K562 (cell line): ENCODE measurements around the gene PIERCE2. TPM values are rescaled to one million over a fixed set of nuclear protein-coding genes. Genes with fewer than 3 reads are reported as not detected.

ENCODE experiments used
- CBFB ChIP-seq: sonication (generic); formaldehyde crosslinking; IDR thresholded peaks from 2 replicates; pipeline ENCODE4 v1.4.0; 2020; ENCODE audit warnings: mild to moderate bottlenecking, missing genetic modification reagents
- HMG20A ChIP-seq: fragments of 450-650 bp; formaldehyde crosslinking; conservative IDR thresholded peaks from 2 replicates; pipeline ENCODE4 v1.4.0; 2020; ENCODE audit warnings: mild to moderate bottlenecking, mixed read lengths
- KLF13 ChIP-seq: fragments of 450-650 bp; IDR thresholded peaks from 2 replicates; pipeline ENCODE4 v1.6.1; 2016; ENCODE audit warnings: missing genetic modification characterization, low read depth, mild to moderate bottlenecking, missing compliant biosample characterization, moderate library complexity, borderline replicate concordance
- LCOR ChIP-seq: sonication (generic); formaldehyde crosslinking; IDR thresholded peaks from 2 replicates; pipeline ENCODE4 v1.8.0; 2022; ENCODE audit warnings: mild to moderate bottlenecking, missing genetic modification reagents
- MYBL2 ChIP-seq, 2 experiments: fragments of 450-650 bp in 1 of 2; sonication (generic) in 1 of 2; formaldehyde crosslinking in 1 of 2; IDR thresholded peaks; 2 replicates each; pipeline versions ENCODE4 v1.6.1 to v1.8.1; 2017 to 2022; ENCODE audit warnings: borderline replicate concordance in 1 of 2, inconsistent platforms in 1 of 2, low read depth in 1 of 2, mild to moderate bottlenecking in 1 of 2, missing genetic modification reagents in 1 of 2, moderate library complexity in 1 of 2
- RBM34 ChIP-seq: fragments of 200-400 bp; formaldehyde crosslinking; IDR thresholded peaks from 2 replicates; pipeline ENCODE4 v1.6.1; 2018; ENCODE audit warnings: low read length, borderline replicate concordance; ENCODE audit not compliant: insufficient read depth
- REST ChIP-seq, 2 experiments: fragments of 450-650 bp; formaldehyde crosslinking in 1 of 2; IDR thresholded peaks; 2 replicates each; pipeline versions ENCODE4 v1.4.0 to v1.6.1; 2014 to 2020; ENCODE audit warnings: mild to moderate bottlenecking in 2 of 2, borderline replicate concordance in 1 of 2, low read depth in 1 of 2
- SMARCB1 ChIP-seq: IDR thresholded peaks from 2 replicates; pipeline ENCODE4 v1.6.1; 2011; ENCODE audit warnings: improper control_type of control experiment, low read depth; ENCODE audit not compliant: insufficient read length
- SRF ChIP-seq, 2 experiments: fragments of 250-450, 450-650 bp in 1 of 2; sonication (Bioruptor Pico) in 1 of 2; sonication (generic) in 1 of 2; formaldehyde crosslinking; IDR thresholded peaks; 2 replicates each; pipeline versions ENCODE4 v1.5.0 to v1.5.1; 2020 to 2022; ENCODE audit warnings: mild to moderate bottlenecking in 1 of 2, missing genetic modification reagents in 1 of 2
- SRSF9 ChIP-seq: fragments of 200-400 bp; formaldehyde crosslinking; IDR thresholded peaks from 2 replicates; pipeline ENCODE4 v1.6.1; 2017; ENCODE audit warnings: low read depth, low read length, borderline replicate concordance
- THAP12 ChIP-seq: fragments of 250-450 bp; sonication (Bioruptor Pico); IDR thresholded peaks from 2 replicates; pipeline ENCODE4 v1.9.0; 2021; ENCODE audit warnings: mild to moderate bottlenecking, inconsistent platforms
- TRIM24 ChIP-seq, 2 experiments: fragments of 450-650 bp; IDR thresholded peaks; 2 replicates each; pipeline ENCODE4 v1.6.1; 2016
- USF1 ChIP-seq: sonication (generic); formaldehyde crosslinking; IDR thresholded peaks from 2 replicates; pipeline ENCODE4 v1.9.0; 2022; ENCODE audit warnings: mild to moderate bottlenecking, missing genetic modification reagents
- polyA plus RNA-seq, 8 experiments: library from polyadenylated mRNA; depleted of rRNA in 4 of 8; stranded (reverse) in 5 of 8; unstranded in 3 of 8; fragments of >200 nt; fragmentation: Nextera tagmentation in 2 of 8; fragmentation: Illumina TruSeq in 1 of 8; extraction: Ambion mirVana in 2 of 8; extraction: Trizol in 1 of 8; gene quantifications; 2 replicates each; pipeline versions ENCODE4 v1.2.1 to v1.2.3, GENCODE V29; 2011 to 2014; ENCODE audit warnings: inconsistent platforms in 1 of 8, missing spikeins in 1 of 8
- total RNA-seq, 7 experiments: library from RNA; depleted of rRNA in 6 of 7; stranded (reverse); fragments of >200 nt in 6 of 7; fragmentation: Illumina TruSeq in 2 of 7; extraction: Trizol in 2 of 7; gene quantifications; 2 replicates each; pipeline versions ENCODE4 v1.2.1 to v1.2.3, GENCODE V29; 2011 to 2021; ENCODE audit warnings: low replicate concordance in 1 of 7

The PIERCE2 gene
- total and polyA plus RNA-seq, 9 of the 15 experiments (the other 6 are each of a cell fraction or from before 2014, with no cell fraction given) = 2.9 to 4.8 (median 4.0) TPM

GRCh38 chr15:55408012-55408928 lies at the start of gene PIERCE2, which contains the start of gene CCPG1 (continued):
- TF ChIP-seq REST (IDR thresholded peaks at IDR 0.05; ENCODE audit: borderline replicate concordance) (peak; percentile 96), REST (CRISPR knock-in tag; IDR thresholded peaks at IDR 0.05; ENCODE audit: low read depth) (0 out of 2 replicates have a peak, but pooled peaks have one; percentile 61), SMARCB1 (no peak), SRF (CRISPR knock-in tag; IDR thresholded peaks at IDR 0.05) (peak in 1 of 2 experiments; percentile 47; a peak in 2 of 4 replicates), RBM34 (no peak), KLF13 (tag) (peak; percentile 60), USF1 (CRISPR knock-in tag) (peak; percentile 35; the same call in 1 of the 2 replicates), CBFB (CRISPR knock-in tag) (peak; percentile 83; the same call in 1 of the 2 replicates), LCOR (CRISPR knock-in tag) (0 out of 2 replicates have a peak, but pooled peaks have one; percentile 72), TRIM24 (IDR thresholded peaks at IDR 0.05) (no peak), HMG20A (CRISPR knock-in tag) (no peak), SRSF9 (no peak), MYBL2 (IDR thresholded peaks at IDR 0.05; ENCODE audit: low read depth) (no peak), MYBL2 (CRISPR knock-in tag; IDR thresholded peaks at IDR 0.05; ENCODE audit: borderline replicate concordance) (no peak), THAP12 (CRISPR knock-in tag) (peak; percentile 90)
